ENCODE data around the gene FSHR. TPM values are rescaled to one million over a fixed set of nuclear protein-coding genes. Genes with fewer than 3 reads are reported as not detected.

Gene FSHR
- total RNA-seq, 1 experiment from 2014 or later = not detected

DNA sequence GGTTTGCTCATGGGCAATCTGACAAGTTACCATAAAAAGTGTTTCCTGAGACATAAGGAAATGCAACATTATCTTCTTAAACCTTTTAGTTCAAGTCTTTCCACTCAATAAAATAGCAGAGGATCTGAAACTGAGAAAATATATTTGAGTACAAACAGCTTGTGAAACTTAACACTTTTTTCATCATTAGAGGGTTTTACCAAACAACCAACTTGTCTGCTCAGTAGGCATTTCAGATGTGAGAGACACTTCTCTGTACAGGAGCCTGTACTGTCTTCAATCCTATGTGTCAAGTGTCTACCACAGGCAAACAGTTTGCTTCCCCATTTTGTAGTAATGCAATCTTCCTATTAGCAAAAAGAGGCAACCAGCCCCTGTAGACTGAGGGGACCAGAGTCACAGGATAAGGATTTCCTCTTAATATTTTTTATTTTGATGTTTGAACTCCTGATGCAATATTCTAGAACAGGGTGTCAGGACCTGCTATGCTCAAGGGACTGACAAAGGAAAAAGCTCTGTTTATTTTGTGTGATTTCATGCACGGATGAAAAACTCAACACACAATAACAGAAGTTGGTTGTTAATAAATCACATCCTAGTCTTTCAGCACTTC is 239.7 kb downstream of the FSHR start:
- no peak overlapping the region for H3K4me3 Mint-ChIP-seq (ENCODE audit: unreplicated experiment)
- intact Hi-C loops (cut with micrococcal nuclease) = no loop called here
- TF ChIP-seq, protein P1, sequence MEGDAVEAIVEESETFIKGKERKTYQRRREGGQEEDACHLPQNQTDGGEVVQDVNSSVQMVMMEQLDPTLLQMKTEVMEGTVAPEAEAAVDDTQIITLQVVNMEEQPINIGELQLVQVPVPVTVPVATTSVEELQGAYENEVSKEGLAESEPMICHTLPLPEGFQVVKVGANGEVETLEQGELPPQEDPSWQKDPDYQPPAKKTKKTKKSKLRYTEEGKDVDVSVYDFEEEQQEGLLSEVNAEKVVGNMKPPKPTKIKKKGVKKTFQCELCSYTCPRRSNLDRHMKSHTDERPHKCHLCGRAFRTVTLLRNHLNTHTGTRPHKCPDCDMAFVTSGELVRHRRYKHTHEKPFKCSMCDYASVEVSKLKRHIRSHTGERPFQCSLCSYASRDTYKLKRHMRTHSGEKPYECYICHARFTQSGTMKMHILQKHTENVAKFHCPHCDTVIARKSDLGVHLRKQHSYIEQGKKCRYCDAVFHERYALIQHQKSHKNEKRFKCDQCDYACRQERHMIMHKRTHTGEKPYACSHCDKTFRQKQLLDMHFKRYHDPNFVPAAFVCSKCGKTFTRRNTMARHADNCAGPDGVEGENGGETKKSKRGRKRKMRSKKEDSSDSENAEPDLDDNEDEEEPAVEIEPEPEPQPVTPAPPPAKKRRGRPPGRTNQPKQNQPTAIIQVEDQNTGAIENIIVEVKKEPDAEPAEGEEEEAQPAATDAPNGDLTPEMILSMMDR (IDR thresholded peaks at IDR 0.05; ENCODE audit: unreplicated experiment) = no peak
- H3K9me3 Mint-ChIP-seq (ENCODE audit: unreplicated experiment) = peaks cover 3% of the 10 kb centered on the region
- H3K36me3 Mint-ChIP-seq (ENCODE audit: insufficient read depth, unreplicated experiment) = no peaks in the 10 kb centered on the region
- H3K27me3 Mint-ChIP-seq (ENCODE audit: insufficient read depth, unreplicated experiment) = no peaks in the 10 kb centered on the region
- DNase-seq (ENCODE audit: unreplicated experiment) = no peak
- BruUV-seq (replicated peaks) = no TSS peak
- H3K4me1 Mint-ChIP-seq (ENCODE audit: insufficient read depth, unreplicated experiment) = no peaks in the 10 kb centered on the region
- POLR2A ChIA-PET = no interaction called here
- H3K27ac Mint-ChIP-seq (ENCODE audit: low read depth, unreplicated experiment) = no peak overlapping the region
- CTCF ChIA-PET = interaction anchor here (0.6 to 1.8 kb wide), 2 partner anchors 32 to 78 kb away, joined by 3 read pairs; no protein-coding TSS in a partner anchor

Small RNA genes within 50 kb of the gene (microRNA-seq; reads per million reads assigned to microRNA genes)
- gene MIR548BA = not detected

Measured in MCF 10A (cell line).